ENCODE data around the gene NUDT1. TPM values are rescaled to one million over a fixed set of nuclear protein-coding genes. Genes with fewer than 3 reads are reported as not detected.

The NUDT1 gene
- total RNA-seq, 1 experiment from 2014 or later, result 27.2 TPM

DNA sequence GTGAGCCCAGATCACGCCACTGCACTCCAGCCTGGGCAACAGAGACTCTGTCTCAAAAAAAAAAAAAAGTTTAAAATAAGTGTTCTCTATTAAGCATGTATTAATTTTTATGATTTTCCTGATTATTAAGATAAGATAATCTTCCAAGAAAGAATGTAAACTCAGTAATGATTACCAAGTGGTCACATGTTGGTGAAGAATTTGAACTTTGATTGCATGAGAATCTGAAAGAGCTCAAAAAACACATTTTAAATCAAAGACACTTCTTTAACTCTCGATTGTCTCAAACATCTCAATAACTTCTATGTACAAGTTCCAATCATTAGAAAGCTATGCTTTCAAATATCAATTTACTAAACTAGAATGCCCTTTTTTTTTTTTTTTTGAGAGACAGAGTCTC, 38.4 kb downstream of the NUDT1 start:
- Mint-ChIP-seq H3K9me3 (ENCODE audit: unreplicated experiment) (no peaks in the 10 kb centered on the region), H3K27me3 (ENCODE audit: insufficient read depth, unreplicated experiment) (no peaks in the 10 kb centered on the region), H3K4me3 (ENCODE audit: unreplicated experiment) (no peak overlapping the region), H3K27ac (ENCODE audit: low read depth, unreplicated experiment) (no peak overlapping the region), H3K4me1 (ENCODE audit: insufficient read depth, unreplicated experiment) (no peaks in the 10 kb centered on the region), H3K36me3 (ENCODE audit: insufficient read depth, unreplicated experiment) (peaks cover 13% of the 10 kb centered on the region)
- no TSS peak for BruUV-seq (replicated peaks)
- TF ChIP-seq, protein P1, sequence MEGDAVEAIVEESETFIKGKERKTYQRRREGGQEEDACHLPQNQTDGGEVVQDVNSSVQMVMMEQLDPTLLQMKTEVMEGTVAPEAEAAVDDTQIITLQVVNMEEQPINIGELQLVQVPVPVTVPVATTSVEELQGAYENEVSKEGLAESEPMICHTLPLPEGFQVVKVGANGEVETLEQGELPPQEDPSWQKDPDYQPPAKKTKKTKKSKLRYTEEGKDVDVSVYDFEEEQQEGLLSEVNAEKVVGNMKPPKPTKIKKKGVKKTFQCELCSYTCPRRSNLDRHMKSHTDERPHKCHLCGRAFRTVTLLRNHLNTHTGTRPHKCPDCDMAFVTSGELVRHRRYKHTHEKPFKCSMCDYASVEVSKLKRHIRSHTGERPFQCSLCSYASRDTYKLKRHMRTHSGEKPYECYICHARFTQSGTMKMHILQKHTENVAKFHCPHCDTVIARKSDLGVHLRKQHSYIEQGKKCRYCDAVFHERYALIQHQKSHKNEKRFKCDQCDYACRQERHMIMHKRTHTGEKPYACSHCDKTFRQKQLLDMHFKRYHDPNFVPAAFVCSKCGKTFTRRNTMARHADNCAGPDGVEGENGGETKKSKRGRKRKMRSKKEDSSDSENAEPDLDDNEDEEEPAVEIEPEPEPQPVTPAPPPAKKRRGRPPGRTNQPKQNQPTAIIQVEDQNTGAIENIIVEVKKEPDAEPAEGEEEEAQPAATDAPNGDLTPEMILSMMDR (IDR thresholded peaks at IDR 0.05; ENCODE audit: unreplicated experiment), result no peak
- intact Hi-C loops (cut with micrococcal nuclease), result no loop called here
- DNase-seq (ENCODE audit: unreplicated experiment), result no peak
- ChIA-PET POLR2A (interaction anchor here (0.6 to 0.7 kb wide), 3 partner anchors 12 to 14 kb away, joined by 3 read pairs; no protein-coding TSS in a partner anchor), CTCF (interaction anchor here (0.6 to 0.8 kb wide), 2 partner anchors 10 to 1490 kb away, joined by 3 to 4 read pairs; no protein-coding TSS in a partner anchor)

DNA sequence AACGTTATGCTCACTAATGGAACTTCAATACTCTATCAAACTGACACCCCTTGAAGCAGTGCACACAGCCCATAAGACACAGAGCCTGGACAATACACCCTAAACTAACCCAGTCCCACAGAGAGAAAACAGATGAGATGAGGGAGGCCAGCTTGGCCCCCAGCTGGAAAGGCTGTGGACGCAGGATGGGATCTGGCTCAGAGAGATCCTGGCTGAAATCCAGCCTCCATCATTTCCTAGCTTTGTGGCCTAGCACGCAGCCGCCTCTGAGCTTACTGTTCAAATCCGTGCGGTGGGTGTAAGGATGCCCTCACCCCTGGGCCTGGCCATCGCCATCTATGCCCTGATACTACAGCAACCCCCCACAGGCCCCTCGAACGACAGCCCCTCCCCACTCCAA, 39.5 kb downstream of the NUDT1 start:
- H3K9me3 Mint-ChIP-seq (ENCODE audit: unreplicated experiment), result no peaks in the 10 kb centered on the region
- POLR2A ChIA-PET, result no interaction called here
- CTCF ChIA-PET, result interaction anchor here (0.8 kb wide), 1 partner anchor 1090 kb away, joined by 4 read pairs; no protein-coding TSS in a partner anchor
- H3K27me3 Mint-ChIP-seq (ENCODE audit: insufficient read depth, unreplicated experiment), result no peaks in the 10 kb centered on the region
- intact Hi-C loops (cut with micrococcal nuclease), result no loop called here
- TF ChIP-seq, protein P1 (IDR thresholded peaks at IDR 0.05; ENCODE audit: unreplicated experiment), result no peak
- no peak overlapping the region for H3K27ac Mint-ChIP-seq (ENCODE audit: low read depth, unreplicated experiment)
- no peak overlapping the region for H3K4me3 Mint-ChIP-seq (ENCODE audit: unreplicated experiment)
- peaks cover 13% of the 10 kb centered on the region for H3K36me3 Mint-ChIP-seq (ENCODE audit: insufficient read depth, unreplicated experiment)
- no TSS peak for BruUV-seq (replicated peaks)
- H3K4me1 Mint-ChIP-seq (ENCODE audit: insufficient read depth, unreplicated experiment), result no peaks in the 10 kb centered on the region
- no peak for DNase-seq (ENCODE audit: unreplicated experiment)

DNA sequence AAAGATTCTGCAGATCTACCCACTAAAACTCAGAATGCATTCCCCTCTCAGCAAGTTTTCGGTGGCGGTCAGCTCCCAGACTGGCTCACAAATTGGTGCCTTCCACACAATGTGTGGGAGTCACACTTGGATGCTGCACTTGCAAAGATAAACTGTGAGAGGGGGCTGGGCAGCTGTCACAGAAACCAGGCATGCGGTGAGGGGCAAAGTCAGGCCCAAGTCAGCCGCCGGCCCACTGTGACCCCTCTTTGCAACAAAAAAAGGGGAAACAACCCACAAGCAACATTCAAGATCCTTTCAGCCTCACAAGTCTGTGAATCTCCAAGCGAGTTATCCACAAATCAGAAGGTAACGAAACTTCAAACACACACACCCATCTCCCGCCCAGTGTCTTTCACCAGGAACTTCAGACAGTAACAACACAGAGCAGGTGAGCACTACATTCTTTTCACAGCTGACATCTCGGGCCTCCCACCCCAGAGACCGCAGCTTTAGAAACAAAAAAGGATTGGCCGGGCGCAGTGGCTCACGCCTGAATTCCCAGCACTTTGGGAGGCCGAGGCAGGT, 40.2 kb downstream of the NUDT1 start:
- H3K27me3 Mint-ChIP-seq (ENCODE audit: insufficient read depth, unreplicated experiment), result no peaks in the 10 kb centered on the region
- intact Hi-C loops (cut with micrococcal nuclease), result no loop called here
- POLR2A ChIA-PET, result no interaction called here
- H3K4me3 Mint-ChIP-seq (ENCODE audit: unreplicated experiment), result no peak overlapping the region
- CTCF ChIA-PET, result interaction anchor here (0.8 kb wide), 1 partner anchor 1091 kb away, joined by 4 read pairs; no protein-coding TSS in a partner anchor
- DNase-seq (ENCODE audit: unreplicated experiment), result no peak
- H3K9me3 Mint-ChIP-seq (ENCODE audit: unreplicated experiment), result no peaks in the 10 kb centered on the region
- BruUV-seq (replicated peaks), result no TSS peak
- TF ChIP-seq, protein P1 (IDR thresholded peaks at IDR 0.05; ENCODE audit: unreplicated experiment), result no peak
- H3K4me1 Mint-ChIP-seq (ENCODE audit: insufficient read depth, unreplicated experiment), result no peaks in the 10 kb centered on the region
- no peak overlapping the region for H3K27ac Mint-ChIP-seq (ENCODE audit: low read depth, unreplicated experiment)
- H3K36me3 Mint-ChIP-seq (ENCODE audit: insufficient read depth, unreplicated experiment), result peaks cover 13% of the 10 kb centered on the region

DNA sequence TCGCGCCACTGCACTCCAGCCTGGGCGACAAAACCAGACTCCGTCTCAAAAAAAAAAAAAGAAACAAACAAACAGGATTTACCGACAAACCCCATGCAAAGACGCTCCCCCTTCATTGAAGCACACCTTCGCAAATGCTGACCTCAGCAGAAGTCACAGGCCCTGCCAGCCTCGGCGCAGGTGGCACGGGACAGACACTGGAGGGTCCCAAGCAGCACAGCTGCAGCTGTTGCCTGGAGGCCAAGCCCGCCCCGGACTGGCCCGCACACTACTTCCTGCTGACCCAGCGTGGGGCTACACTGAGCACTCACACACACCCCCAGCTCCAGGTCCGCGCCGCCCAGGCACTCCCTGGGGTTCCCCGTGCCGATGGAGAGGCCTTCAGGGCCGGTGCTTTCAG, 41.0 kb downstream of the NUDT1 start:
- Mint-ChIP-seq H3K9me3 (ENCODE audit: unreplicated experiment) (no peaks in the 10 kb centered on the region), H3K4me1 (ENCODE audit: insufficient read depth, unreplicated experiment) (no peaks in the 10 kb centered on the region), H3K27me3 (ENCODE audit: insufficient read depth, unreplicated experiment) (no peaks in the 10 kb centered on the region), H3K27ac (ENCODE audit: low read depth, unreplicated experiment) (no peak overlapping the region), H3K36me3 (ENCODE audit: insufficient read depth, unreplicated experiment) (peaks cover 5% of the 10 kb centered on the region), H3K4me3 (ENCODE audit: unreplicated experiment) (no peak overlapping the region)
- POLR2A ChIA-PET, result no interaction called here
- BruUV-seq (replicated peaks), result no TSS peak
- CTCF ChIA-PET, result no interaction called here
- intact Hi-C loops (cut with micrococcal nuclease), result no loop called here
- TF ChIP-seq, protein P1 (IDR thresholded peaks at IDR 0.05; ENCODE audit: unreplicated experiment), result no peak
- DNase-seq (ENCODE audit: unreplicated experiment), result no peak

Measured in MCF 10A (cell line).